HG03280 (cell line): ENCODE measurements around the gene TBX2.

Experiments
- ATAC-seq: cut with Tn5 transposase; IDR thresholded peaks from one replicate; pipeline ENCODE4 v1.9.1; 2021; ENCODE audit warnings: mild to moderate bottlenecking, moderate library complexity; ENCODE audit not compliant: unreplicated experiment

TBX2 gene

DNA sequence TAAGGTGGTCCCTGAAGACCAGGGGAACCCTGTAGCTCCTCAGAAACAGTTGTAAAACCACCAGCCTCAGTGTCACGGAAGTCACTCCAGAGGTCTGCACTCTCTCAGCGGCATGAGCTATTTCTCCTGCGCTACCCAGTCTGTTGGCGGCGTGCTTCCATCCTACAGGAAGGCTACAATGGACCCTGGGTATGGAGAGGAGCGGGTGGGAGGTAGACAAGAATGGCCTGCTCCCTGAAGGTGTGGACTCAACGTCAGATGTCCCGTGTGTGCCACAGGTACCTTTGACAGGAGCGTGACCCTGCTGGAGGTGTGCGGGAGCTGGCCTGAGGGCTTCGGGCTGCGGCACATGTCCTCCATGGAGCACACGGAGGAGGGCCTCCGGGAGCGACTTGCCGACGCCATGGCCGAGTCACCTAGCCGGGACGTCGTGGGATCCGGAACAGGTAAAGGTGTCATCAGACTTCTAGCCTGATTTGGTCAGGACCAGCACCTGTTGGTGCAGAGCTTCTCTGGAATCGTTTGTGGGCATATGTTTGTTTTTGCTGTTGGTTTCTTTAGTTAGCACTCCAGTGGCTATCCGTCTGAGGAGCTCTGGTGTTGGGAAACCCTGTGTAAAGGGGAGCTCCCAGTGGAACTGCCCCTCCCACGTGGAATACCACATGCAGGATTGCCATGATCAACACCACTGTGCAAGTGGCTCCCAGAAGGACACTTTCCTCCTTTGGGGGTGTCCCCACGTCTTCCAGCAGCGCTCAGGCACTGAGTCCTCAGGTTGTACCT, 31.4 kb upstream of the TBX2 start:
- ATAC-seq: no peak

GRCh38 chr17:61368832-61369450, 30.7 kb upstream of the TBX2 start:
- ATAC-seq: no peak

DNA sequence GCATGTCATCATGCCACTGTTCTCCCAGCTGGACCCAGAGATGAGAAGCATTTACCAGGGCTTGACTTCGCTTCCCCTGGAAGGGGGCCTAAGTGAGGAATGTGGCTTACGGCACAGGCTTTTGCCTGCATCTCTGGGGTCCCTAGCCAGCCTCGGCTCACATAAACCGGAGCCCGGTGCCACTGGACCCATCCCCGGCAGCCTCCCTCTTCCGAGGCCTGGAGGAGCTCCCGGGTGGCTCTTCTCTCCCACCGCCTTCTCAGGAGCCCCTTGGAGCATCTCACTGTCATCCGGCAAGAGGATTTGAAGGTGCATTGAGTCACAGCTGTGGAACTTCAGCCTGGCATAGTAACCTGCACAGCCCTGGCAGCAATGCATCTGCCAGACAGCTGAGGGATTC, 29.9 kb upstream of the TBX2 start:
- ATAC-seq: no peak

- ATAC-seq: no peak
These were observed 28.5 kb upstream of the TBX2 start for GRCh38 chr17:61371179-61371578.

DNA sequence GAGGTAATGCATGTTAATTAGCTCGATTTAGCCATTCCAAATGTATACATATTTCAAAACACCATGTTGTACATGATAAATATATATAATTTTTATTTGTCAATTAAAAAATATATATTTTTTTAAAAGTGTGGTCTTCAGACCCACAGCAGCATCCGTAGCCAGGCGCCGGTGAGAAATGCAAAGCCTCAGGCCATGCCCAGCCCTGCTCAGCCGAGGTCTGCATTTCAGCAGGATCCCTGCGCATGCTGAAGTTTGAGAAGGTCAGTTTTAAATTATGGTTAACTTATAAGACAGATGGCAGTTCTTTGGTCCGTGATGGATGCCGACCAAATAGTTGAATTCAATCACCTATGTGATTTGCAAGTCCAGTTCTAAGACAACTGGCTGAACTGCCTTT, 28.0 kb upstream of the TBX2 start:
- ATAC-seq: no peak

- ATAC-seq: no peak
These were observed 27.2 kb upstream of the TBX2 start for GRCh38 chr17:61372436-61372835.

DNA sequence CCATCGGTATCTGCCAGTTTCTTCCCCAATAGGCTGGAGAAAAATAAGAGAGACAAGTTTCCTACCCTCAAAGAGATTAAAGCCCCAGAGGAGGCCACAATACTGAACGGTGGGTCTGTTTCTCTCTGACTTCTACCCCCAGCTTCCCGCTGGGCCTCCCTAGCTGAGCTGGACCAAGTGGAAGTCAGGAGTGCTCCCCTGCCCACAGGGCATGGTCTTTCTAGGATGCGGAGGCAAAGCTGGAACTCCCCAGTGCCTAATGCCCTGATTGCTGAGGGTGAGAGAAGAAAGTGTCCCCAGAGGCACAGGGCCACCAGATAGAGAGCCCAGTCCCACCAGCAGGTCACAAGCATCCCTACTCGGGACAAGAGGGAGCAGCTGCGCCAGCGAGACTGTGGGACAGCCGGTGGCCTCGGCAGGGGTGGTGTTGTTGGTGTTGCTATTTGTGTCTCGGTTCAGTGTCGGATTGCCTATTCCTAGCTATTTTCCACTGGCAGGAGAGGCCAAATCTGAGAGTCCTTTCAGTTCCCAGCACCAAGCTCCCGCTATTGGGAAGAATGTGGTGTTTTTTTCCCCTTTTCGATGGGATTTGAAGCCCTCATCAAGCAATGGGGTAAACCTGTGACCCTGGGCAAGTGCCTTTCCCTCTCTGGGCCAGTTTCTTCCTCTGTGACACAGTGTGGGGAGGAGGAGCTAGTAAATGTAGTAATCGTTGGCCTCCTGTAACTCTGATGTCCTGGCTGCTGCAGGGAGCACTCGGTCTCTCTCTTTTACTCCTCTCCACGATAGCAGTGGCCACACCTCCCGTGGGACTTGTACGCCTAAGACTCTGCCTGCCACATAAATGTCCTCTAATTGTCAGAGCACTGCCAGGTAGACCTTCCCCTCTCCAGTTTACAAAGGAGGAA, 22.5 kb upstream of the TBX2 start:
- no peak for ATAC-seq

DNA sequence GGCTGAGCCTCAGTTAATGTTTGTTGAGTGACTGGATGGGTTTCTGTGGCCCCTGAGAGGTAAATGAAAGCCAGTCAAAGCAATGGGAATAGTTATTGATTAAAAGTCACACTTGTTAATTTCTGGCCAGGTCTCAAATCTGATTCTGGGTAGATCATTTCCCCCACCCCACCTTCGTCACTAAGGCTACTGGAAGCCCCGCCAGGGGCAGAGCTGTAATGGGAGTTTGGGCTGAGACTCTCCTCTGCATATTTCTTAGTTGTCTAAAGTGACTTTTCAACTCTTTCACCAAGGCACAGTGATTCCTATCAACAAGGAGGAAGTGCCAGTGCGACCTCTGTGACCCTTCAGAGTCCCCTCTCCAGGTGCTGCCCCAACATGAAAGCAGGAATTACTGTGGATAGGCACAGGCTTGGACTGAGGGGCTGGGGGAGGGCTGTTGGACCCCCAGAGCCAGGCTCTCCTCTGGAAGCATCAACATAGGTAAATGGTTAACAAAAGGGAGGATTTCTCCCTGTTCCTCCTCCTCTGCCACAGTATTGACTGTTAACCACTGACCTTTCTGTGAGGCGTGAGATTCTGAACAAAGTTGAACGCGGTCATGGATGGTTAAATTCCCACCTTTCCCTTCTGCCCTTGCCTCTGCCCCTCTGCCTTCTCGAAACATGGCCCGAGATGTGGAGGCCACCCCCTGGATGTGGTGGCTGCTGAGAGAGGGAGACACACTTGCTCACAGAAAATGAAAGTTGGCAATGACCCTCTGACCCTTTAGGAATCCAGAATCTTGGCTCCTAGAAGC, 20.8 kb upstream of the TBX2 start:
- ATAC-seq: no peak

GRCh38 chr17:61379457-61380216, 20.0 kb upstream of the TBX2 start:
- no peak for ATAC-seq

DNA sequence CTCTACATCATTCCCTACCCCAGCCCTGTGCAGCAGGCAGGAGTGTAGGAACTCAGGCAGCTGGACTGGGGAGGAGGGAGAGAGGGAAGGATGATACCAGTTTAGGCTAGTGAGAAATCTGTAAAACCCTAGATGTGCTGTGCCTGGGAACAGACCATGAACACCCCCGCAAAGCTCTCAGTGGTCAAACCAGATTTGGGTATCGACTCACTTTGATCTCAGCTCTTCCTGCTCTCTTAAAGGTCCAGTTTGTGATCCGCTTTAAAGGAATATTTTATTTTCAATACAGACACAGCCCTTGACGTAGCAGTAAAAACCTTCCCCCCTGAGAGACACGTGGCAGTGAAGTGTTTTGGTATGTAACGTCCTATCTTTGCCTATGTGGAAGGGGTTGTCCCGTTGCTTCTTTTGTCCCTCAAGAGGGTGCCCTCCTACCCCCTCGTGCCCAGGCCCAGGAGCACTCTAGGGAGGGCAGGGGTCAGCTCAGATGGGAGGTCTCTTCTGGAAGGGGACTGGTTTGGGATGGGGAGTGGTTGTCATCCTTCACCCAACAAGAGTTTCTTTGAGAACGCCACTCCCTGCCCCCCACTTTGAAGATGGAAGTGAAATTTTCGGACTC, 19.3 kb upstream of the TBX2 start:
- no peak for ATAC-seq

GRCh38 chr17:61380836-61381525, 18.7 kb upstream of the TBX2 start:
- ATAC-seq: no peak

DNA sequence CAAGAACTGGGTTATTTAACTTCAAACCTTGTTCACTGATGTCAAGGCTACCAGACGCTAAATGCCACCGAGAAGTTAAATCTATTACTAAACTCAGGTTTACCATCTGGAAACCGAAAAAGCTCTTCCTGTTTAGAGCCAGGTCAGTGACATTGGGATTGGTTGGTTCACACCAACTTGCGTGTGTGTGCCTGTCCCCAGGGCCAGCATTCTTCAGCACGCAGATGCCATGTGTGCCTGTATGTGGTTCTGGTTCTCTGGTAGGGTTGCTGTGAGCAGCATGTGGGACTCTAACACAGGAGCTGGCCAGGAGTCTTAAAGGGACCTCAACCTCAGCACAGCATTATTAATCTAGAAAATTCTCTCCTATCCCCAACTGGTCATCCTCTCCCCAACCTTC, 18.1 kb upstream of the TBX2 start:
- ATAC-seq: no peak

GRCh38 chr17:61382796-61383688, 16.6 kb upstream of the TBX2 start:
- ATAC-seq: no peak

GRCh38 chr17:61383689-61384201, 15.9 kb upstream of the TBX2 start:
- ATAC-seq: no peak

GRCh38 chr17:61384354-61384691, 15.3 kb upstream of the TBX2 start:
- no peak for ATAC-seq

- no peak for ATAC-seq
These were observed 14.7 kb upstream of the TBX2 start for GRCh38 chr17:61384692-61385576.
